Ascending aorta (tissue), 2 donors: ENCODE data around the gene PLPPR3. TPM values are rescaled to one million over a fixed set of nuclear protein-coding genes. Genes with fewer than 3 reads are reported as not detected.

Experiments
- DNase-seq, 2 donors: peaks; one replicate each; pipeline ENCODE4 v3.0.0-alpha.2; 2019; ENCODE audit warnings: low spot score in 2 of 2
- H3K27ac ChIP-seq, 2 donors: fragments of 200-600 bp; sonication (generic); one replicate each; pipeline ENCODE4 v1.5.1; 2016 to 2017; ENCODE audit warnings: mild to moderate bottlenecking in 1 of 2
- H3K27me3 ChIP-seq: fragments of 200-600 bp; sonication (generic); one replicate; pipeline ENCODE4 v1.5.1; 2017
- H3K36me3 ChIP-seq, 2 donors: fragments of 200-600 bp; sonication (generic); one replicate each; pipeline ENCODE4 v1.5.1; 2016
- H3K4me1 ChIP-seq, 2 donors: fragments of 200-600 bp; sonication (generic); one replicate each; pipeline ENCODE4 v1.5.1; 2016 to 2017; ENCODE audit warnings: mild to moderate bottlenecking in 1 of 2
- H3K4me3 ChIP-seq, 2 donors: fragments of 200-600 bp; sonication (generic); one replicate each; pipeline ENCODE4 v1.5.1; 2016 to 2017; ENCODE audit warnings: mild to moderate bottlenecking in 1 of 2
- H3K9me3 ChIP-seq, 2 donors: fragments of 200-600 bp; sonication (generic); one replicate each; pipeline ENCODE4 v1.5.1; 2016
- intact Hi-C: fragments of 100-400 bp; cut with DNase I; formaldehyde crosslinking; loops from one replicate; pipeline ENCODE4 v1.15.1; 2023
- total RNA-seq: library from RNA; depleted of rRNA; stranded (reverse); fragments of >200 nt; gene quantifications from one replicate; pipeline ENCODE4 v1.1.0, GENCODE V29; 2016
- TF ChIP-seq, protein P1 (sequence below), 3 experiments: fragments of 200-600 bp in 2 of 3; fragments of 450-650 bp in 1 of 3; sonication (generic) in 2 of 3; IDR thresholded peaks; one replicate each; pipeline ENCODE4 v1.5.1; 2016 to 2019; ENCODE audit warnings: antibody characterized with exemption in 3 of 3, mild to moderate bottlenecking in 1 of 3, moderate library complexity in 1 of 3

PLPPR3 gene
- total RNA-seq, 1 donor from 2014 or later = not detected

DNA sequence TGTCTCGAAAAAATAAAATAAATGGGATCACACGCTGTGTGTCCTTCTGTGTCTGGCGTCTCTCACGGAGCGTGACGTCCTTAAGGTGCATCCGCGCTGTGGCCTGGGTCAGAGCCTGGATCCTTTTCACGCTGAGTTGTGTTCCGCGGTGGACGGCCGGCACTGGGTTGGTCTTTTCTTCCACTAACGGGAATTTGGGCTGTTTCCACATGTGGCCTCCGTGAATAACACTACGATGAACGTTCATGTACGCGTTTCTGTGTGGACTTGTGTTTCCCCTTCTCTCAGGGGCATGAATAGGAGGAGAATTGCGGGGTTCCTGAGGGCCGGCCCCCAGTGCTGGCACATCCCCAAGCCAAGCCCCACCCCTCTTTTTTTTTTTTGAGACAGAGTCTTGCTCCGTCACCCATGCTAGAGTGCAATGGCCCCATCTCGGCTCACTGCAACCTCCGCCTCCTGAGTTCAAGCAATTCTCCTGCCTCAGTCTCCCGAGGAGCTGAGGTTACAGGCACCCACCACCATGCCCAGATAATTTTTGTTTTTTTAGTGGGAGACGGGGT lies 30.7 kb downstream of the PLPPR3 start:
- intact Hi-C loops = no loop called here
- Histone ChIP-seq H3K4me3 (no peak overlapping the region), H3K27ac (no peak overlapping the region), H3K36me3 (no peaks in the 10 kb centered on the region), H3K4me1 (peaks cover 2 to 6% of the 10 kb centered on the region in 2 donors), H3K9me3 (no peaks in the 10 kb centered on the region), H3K27me3 (no peaks in the 10 kb centered on the region)
- TF ChIP-seq, protein P1, sequence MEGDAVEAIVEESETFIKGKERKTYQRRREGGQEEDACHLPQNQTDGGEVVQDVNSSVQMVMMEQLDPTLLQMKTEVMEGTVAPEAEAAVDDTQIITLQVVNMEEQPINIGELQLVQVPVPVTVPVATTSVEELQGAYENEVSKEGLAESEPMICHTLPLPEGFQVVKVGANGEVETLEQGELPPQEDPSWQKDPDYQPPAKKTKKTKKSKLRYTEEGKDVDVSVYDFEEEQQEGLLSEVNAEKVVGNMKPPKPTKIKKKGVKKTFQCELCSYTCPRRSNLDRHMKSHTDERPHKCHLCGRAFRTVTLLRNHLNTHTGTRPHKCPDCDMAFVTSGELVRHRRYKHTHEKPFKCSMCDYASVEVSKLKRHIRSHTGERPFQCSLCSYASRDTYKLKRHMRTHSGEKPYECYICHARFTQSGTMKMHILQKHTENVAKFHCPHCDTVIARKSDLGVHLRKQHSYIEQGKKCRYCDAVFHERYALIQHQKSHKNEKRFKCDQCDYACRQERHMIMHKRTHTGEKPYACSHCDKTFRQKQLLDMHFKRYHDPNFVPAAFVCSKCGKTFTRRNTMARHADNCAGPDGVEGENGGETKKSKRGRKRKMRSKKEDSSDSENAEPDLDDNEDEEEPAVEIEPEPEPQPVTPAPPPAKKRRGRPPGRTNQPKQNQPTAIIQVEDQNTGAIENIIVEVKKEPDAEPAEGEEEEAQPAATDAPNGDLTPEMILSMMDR (IDR thresholded peaks at IDR 0.05) = no peak
- no peak for DNase-seq

- Histone ChIP-seq H3K27me3 (no peaks in the 10 kb centered on the region), H3K9me3 (no peaks in the 10 kb centered on the region), H3K4me1 (no peaks in the 10 kb centered on the region), H3K27ac (no peak overlapping the region), H3K36me3 (no peaks in the 10 kb centered on the region), H3K4me3 (no peak overlapping the region)
- DNase-seq = no peak
- intact Hi-C loops = no loop called here
- TF ChIP-seq, protein P1 (IDR thresholded peaks at IDR 0.05) = no peak
Measured at GRCh38 chr19:789701-790060, 32.1 kb downstream of the PLPPR3 start.

DNA sequence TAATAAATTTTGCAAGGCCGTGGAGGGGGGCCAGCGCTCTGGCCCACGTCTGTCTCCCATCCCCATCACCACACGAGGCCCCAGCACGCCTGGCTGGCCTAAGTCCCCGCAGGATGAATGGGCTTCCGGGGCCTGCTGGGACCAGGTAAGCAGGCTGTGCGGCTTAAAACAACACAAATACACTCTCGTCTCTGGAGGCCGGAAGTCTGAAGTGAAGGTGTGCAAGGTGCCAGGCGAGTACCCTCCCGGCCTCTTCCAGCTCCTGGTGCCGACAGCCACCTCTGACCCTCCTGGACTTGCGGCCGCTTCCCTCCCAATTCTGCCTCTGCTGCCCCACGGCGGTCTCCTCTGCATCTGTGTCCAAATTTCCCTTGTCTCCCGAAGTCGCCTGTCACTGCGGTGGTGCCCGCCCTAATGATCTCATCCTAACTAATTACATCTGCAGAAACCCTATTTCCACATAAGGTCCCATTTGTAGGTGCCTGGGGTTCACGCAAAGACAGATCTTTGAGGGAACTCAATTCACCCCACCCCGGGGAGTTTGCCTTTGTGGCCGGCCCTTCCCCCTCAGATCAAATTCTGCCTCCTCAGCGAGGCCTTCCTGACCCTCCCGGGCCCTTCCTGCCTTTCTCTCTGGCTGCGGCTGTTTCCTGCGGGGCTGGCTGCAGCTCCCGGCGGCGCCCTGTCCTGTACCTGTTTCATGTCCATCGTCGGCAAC lies 32.6 kb downstream of the PLPPR3 start:
- Histone ChIP-seq H3K27me3 (no peaks in the 10 kb centered on the region), H3K9me3 (no peaks in the 10 kb centered on the region), H3K4me3 (no peak overlapping the region), H3K36me3 (no peaks in the 10 kb centered on the region), H3K27ac (no peak overlapping the region), H3K4me1 (no peaks in the 10 kb centered on the region)
- no peak for DNase-seq
- TF ChIP-seq, protein P1 (IDR thresholded peaks at IDR 0.05) = no peak
- intact Hi-C loops = no loop called here

GRCh38 chr19:788686-788982 lies 33.1 kb downstream of the PLPPR3 start:
- no peak overlapping the region for H3K4me3 ChIP-seq
- TF ChIP-seq, protein P1 (IDR thresholded peaks at IDR 0.05) = no peak
- no peaks in the 10 kb centered on the region for H3K9me3 ChIP-seq
- DNase-seq = no peak
- no peaks in the 10 kb centered on the region for H3K36me3 ChIP-seq
- no peaks in the 10 kb centered on the region for H3K27me3 ChIP-seq
- no peak overlapping the region for H3K27ac ChIP-seq
- intact Hi-C loops = no loop called here
- H3K4me1 ChIP-seq = no peaks in the 10 kb centered on the region

DNA sequence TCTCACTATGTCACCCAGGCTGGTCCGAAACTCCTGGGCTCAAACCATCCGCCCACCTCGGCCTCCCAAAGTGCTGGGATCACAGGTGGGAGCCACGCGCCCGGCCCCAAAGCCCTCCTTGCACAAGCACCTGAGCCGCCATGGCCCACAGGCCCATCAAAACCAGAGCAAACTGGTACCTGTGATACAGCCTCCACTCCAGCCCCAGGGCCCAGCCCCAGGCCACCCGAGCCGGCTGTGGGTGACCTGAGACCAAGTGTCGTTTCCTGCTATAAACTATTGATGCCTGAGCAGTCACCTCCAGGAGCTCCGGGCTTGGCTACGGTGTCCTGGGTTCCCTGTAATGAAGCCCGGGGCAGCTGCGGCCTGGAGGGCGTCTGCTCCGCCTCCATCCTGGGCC lies 34.2 kb downstream of the PLPPR3 start:
- no peak overlapping the region for H3K4me3 ChIP-seq
- intact Hi-C loops = no loop called here
- no peak for DNase-seq
- TF ChIP-seq, protein P1 (IDR thresholded peaks at IDR 0.05) = no peak
- no peaks in the 10 kb centered on the region for H3K36me3 ChIP-seq
- H3K27ac ChIP-seq = no peak overlapping the region
- peaks cover 0 to 4% of the 10 kb centered on the region in 2 donors for H3K4me1 ChIP-seq
- no peaks in the 10 kb centered on the region for H3K27me3 ChIP-seq
- H3K9me3 ChIP-seq = no peaks in the 10 kb centered on the region
